Adrenal gland (tissue), 5 donors: ENCODE data around the gene UCK1.

Experiments used
- POLR2A ChIP-seq, 2 donors: fragments of 450-650 bp; IDR thresholded peaks; one replicate each; pipeline ENCODE4 v1.6.1; 2017; ENCODE audit warnings: antibody characterized with exemption in 2 of 2, mild to moderate bottlenecking in 2 of 2, moderate library complexity in 1 of 2
- TF ChIP-seq, protein P1 (sequence below), 6 experiments: fragments of 450-650 bp in 4 of 6; fragments of 200-600 bp in 2 of 6; sonication (generic) in 1 of 6; IDR thresholded peaks; 1 replicate in 5 of 6; 2 replicates in 1 of 6; pipeline versions ENCODE4 v1.5.1 to v1.8.0; 2016 to 2021; ENCODE audit warnings: antibody characterized with exemption in 6 of 6, mild to moderate bottlenecking in 2 of 6, moderate library complexity in 1 of 6
- donor health status: DM: no; HTN: no; CAD: no.

DNA sequence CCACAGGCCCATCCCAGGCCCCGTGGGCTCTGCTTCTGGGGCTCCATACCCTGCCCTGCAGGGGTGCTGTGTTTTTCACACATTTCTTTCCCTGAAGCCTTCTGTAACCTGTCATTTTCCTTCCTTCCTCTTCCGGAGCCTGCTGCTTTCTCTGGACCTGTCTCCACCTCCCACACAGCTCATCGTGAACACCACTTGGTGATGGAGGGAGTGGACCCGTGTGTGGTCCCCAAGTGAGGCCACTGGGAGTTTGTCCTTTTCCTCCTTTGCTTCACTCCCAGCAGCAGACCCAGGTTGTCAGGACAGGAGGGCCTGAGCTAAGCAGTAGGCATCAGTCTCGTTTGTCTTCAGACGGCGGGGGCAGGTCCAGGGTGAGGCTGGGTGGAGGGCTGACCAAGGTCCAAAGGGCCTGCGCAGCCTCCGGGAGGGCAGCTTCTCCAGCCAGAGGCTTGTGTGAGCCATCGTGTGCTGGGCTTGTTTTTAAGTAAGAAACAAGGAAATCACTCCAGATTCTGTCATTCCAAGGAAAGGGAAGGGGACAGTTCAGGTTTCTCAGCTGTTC, 34.1 kb downstream of the UCK1 start:
- TF ChIP-seq, protein P1, sequence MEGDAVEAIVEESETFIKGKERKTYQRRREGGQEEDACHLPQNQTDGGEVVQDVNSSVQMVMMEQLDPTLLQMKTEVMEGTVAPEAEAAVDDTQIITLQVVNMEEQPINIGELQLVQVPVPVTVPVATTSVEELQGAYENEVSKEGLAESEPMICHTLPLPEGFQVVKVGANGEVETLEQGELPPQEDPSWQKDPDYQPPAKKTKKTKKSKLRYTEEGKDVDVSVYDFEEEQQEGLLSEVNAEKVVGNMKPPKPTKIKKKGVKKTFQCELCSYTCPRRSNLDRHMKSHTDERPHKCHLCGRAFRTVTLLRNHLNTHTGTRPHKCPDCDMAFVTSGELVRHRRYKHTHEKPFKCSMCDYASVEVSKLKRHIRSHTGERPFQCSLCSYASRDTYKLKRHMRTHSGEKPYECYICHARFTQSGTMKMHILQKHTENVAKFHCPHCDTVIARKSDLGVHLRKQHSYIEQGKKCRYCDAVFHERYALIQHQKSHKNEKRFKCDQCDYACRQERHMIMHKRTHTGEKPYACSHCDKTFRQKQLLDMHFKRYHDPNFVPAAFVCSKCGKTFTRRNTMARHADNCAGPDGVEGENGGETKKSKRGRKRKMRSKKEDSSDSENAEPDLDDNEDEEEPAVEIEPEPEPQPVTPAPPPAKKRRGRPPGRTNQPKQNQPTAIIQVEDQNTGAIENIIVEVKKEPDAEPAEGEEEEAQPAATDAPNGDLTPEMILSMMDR (IDR thresholded peaks at IDR 0.05), result no peak
- no peak for TF ChIP-seq POLR2A (IDR thresholded peaks at IDR 0.05)
